Adipose tissue (tissue), 3 donors: ENCODE measurements around the gene CHD6. TPM values are rescaled to one million over a fixed set of nuclear protein-coding genes. Genes with fewer than 3 reads are reported as not detected.

Source experiments
- H3K27ac ChIP-seq: one replicate; pipeline ENCODE4 v1.5.1; 2013; ENCODE audit warnings: low read depth, low read length
- WGBS, 3 donors: extraction: QIAGEN DNeasy Blood & Tissue Kit; methylation state at CpG; one replicate each; pipeline ENCODE4 v1.1.7; 2013; 5-methylcytosine and 5-hydroxymethylcytosine counted together
- polyA plus RNA-seq, 3 donors: library from polyadenylated mRNA; stranded (reverse); fragments of 200-250 nt; gene quantifications; one replicate each; pipeline ENCODE4 v1.2.3, GENCODE V29; 2013
- donor health status: healthy with polysubstance abuse.
- donor health status: Bipolar disorder and iron deficiency.
- donor health status: healthy.

The CHD6 gene
- polyA plus RNA-seq, 3 donors, result 4.1 to 6.5 (median 5.8) TPM

- WGBS, 3 donors, result 64 to 94% (median 78%) methylated on average over 5 of the region's 5 CpGs
- H3K27ac ChIP-seq, result no peak overlapping the region
Observed at GRCh38 chr20:41627611-41628244, 9.6 kb upstream of the CHD6 start.

DNA sequence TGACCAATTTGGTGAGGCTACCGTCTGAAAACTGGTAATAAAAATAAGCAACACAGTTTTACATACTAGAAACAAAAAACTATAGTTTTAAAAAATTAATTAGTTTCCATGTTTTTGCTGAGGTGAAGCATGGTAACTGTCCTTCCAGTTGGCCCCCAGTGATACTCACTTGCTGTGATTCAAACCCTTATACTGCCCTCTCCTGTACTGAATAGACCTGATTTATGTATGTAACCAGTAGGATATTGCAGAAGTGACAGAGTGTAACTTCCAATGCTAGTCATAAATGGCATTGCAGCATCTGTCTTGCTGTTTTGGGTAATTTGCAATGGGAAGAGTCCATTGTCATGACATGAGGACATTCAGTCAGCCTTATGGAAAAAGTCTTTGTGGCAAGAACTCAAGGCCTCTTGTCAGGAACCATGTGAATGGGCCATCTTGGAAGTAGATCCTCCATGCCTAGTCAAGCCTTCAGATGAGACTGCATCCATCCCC is 8.9 kb upstream of the CHD6 start:
- no peak overlapping the region for H3K27ac ChIP-seq
- WGBS, 3 donors, result 83 to 92% (median 91%) methylated on average over 1 of the region's 1 CpG

GRCh38 chr20:41623625-41624375 is 5.6 kb upstream of the CHD6 start:
- H3K27ac ChIP-seq, result no peak overlapping the region
- 42 to 71% (median 49%) methylated on average over 2 of the region's 2 CpGs for WGBS, 3 donors

DNA sequence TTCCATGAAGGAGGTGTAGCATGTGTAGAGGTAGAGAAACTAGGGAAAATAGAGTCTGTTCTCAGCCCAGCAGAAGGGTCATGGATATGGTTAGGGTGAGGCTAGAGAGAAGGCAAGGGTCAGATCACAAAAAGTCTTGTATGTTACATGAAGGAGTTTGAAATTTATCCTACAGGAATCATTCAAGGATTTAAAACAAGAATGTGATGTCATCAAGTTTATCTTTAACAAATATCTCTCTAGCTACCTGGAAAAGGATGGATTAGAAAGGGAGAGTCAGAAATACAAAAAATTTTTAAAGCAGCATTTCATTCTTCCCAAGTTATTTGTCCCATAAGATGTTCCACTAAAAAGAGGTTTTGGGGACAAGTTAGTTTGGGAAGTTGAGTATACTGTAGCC is 4.4 kb upstream of the CHD6 start:
- H3K27ac ChIP-seq, result no peak overlapping the region

GRCh38 chr20:41621971-41622370 is 3.8 kb upstream of the CHD6 start:
- WGBS, 3 donors, result 43 to 63% (median 46%) methylated on average over 2 of the region's 2 CpGs
- H3K27ac ChIP-seq, result no peak overlapping the region

GRCh38 chr20:41621421-41621820 is 3.2 kb upstream of the CHD6 start:
- WGBS, 3 donors, result 89 to 90% (median 89%) methylated on average over 1 of the region's 1 CpG
- H3K27ac ChIP-seq, result no peak overlapping the region

- no peak overlapping the region for H3K27ac ChIP-seq
- 57 to 78% (median 67%) methylated on average over 5 of the region's 5 CpGs for WGBS, 3 donors
Observed at GRCh38 chr20:41619360-41620100, 1.4 kb upstream of the CHD6 start.

DNA sequence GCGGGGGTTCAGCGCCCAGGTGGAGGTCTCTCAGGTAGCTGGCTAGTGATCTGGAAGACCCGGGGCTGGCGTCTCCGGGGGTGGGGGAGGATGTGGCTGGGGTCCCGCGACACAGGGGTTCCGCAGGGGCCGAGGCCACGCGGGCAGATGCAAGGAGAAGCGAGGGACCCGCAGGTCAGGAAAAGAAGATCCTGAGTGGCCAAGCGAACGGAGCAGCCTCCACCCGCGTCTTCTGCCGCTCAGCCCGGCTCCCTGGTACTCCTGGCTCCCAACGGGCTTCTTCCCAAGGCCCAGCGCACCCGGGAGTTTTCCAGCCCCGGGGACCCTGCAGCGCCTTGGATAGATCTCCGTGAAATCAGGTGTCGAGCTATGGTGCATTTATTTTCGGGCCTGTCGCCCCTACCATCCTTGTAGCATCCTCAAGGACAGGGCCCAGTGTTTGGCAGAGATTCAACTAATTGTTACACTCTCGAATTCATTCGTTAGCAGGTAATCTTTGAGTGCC is 682 bp upstream of the CHD6 start:
- 6 to 8% (median 7%) methylated on average over 28 to 30 of the region's 30 CpGs for WGBS, 3 donors
- H3K27ac ChIP-seq, result no peak overlapping the region

DNA sequence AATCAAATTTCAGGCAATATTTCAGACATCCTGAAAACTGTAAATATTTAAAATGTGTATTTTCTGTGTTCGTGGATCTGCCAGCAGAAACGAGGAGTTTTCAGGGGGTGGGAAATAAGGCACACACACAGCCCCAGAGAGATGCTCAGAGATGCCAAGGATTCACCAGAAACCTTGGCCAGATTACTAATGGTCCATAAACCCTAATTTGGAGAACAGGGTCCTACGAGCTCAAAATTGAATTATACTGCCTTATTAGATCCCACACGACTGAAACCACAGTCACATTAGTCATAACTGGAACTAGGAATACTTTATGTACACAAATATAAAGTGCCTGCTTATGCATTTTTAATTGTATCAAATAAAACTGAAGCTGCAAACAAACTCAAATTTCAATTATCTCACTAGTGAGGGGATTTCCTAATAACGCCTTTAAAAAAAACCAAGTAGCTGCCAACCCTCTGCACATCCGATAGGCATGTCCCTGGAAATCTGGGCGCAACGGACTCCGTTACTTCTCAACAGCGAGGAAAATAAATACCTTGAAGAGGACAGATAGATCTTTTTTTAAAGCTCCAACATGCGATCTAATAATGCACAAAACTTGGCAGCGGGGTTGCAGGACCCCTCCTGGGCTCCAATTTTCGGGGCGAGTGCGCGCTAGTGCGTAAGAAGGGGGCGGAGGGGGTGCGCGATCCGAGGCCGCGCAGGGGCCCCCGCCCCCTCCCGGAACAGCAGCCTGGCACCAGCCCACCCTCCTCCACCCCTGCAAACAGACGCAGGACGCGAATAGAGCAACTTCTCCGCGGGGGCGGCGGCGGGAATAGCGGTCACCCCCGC is 897 bp downstream of the CHD6 start:
- 3 to 4% (median 4%) methylated on average over 25 to 35 of the region's 35 CpGs for WGBS, 3 donors
- H3K27ac ChIP-seq, result no peak overlapping the region

- 45 to 51% (median 49%) methylated on average over 4 of the region's 4 CpGs for WGBS, 3 donors
- H3K27ac ChIP-seq, result no peak overlapping the region
Observed at GRCh38 chr20:41616228-41616627, 1.9 kb downstream of the CHD6 start.

DNA sequence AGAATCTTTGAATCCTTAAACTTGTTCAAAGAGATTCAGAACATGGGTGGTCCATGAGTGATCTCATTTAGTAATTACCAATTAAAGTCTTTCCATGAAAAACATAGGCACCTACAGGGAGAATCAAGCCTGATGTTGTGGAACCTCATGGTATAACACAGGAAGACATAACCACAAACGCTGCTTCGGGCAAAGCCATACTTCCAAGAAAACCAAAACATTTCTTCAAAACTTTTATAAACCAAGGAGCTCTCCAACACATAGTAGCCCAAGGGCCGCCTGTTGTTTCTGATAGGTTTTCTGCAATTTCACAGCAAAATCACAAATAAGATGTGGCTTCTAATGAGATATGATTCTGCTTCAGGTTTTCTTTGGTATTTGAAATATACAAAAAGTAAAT is 2.5 kb downstream of the CHD6 start:
- 43 to 74% (median 47%) methylated on average over 3 of the region's 3 CpGs for WGBS, 3 donors
- H3K27ac ChIP-seq, result no peak overlapping the region

GRCh38 chr20:41615110-41615509 is 3.1 kb downstream of the CHD6 start:
- no peak overlapping the region for H3K27ac ChIP-seq
- 29 to 67% (median 55%) methylated on average over 1 of the region's 1 CpG for whole genome bisulfite sequencing, 3 donors

- 76 to 79% (median 77%) methylated on average over 2 of the region's 2 CpGs for WGBS, 3 donors
- H3K27ac ChIP-seq, result no peak overlapping the region
Observed at GRCh38 chr20:41613321-41613720, 4.9 kb downstream of the CHD6 start.

DNA sequence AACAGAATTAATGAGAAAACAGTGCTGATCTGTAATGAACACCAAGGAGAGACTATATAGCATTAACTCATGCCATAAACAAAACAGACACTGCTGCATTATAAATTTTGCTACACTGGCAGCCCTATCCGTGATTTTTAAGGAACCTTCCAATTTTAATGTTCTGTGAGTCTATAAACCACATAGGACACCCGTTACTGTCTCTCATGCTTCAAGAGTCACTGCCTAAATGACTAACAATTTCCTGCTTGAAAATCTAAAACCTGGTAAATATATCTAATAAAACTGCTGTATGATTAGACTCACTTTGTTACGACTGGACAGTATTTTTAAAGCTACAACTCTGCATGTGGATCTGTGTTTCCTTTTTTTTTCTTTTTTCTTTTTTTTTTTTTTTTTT is 8.7 kb downstream of the CHD6 start:
- no peak overlapping the region for H3K27ac ChIP-seq
- 56 to 83% (median 56%) methylated on average over 3 of the region's 3 CpGs for WGBS, 3 donors

DNA sequence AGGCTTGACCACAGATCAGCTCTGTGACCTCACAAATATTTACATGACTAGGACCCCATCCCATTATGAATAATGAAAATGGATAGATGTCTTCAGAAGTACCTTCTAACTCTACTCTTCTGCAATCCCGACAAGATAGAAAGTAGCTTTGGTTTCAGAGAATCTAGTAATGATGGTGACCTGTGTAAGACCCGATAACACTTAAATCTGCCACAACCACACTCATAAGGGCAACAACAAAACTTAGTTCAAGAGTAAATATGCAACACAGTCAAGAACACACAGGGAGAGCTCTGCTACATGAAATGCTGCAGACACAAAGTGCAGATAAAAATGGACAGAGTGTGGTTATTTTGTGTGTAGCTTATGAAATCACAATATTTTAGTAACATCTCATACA is 9.6 kb downstream of the CHD6 start:
- H3K27ac ChIP-seq, result no peak overlapping the region
- 86 to 97% (median 97%) methylated on average over 2 of the region's 2 CpGs for WGBS, 3 donors

DNA sequence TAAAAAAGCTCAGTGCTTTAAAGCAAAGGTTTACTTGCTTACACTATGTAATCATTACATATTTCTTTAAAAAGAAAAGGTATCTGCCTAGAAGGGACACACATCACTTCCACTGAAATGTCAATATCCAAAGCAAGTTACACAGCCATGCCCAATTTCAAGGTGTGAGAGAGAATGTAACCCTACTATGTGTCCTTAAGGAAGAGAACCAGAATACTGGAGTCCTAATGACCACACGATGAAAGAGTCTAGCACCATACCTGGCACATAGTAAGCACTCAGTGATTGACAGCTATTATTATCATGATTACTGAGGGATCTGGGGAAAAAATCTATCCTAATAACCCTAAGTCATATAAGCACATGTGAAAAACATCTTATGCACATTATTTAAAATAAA is 10.4 kb downstream of the CHD6 start:
- 76 to 98% (median 95%) methylated on average over 1 of the region's 1 CpG for WGBS, 3 donors
- H3K27ac ChIP-seq, result no peak overlapping the region

DNA sequence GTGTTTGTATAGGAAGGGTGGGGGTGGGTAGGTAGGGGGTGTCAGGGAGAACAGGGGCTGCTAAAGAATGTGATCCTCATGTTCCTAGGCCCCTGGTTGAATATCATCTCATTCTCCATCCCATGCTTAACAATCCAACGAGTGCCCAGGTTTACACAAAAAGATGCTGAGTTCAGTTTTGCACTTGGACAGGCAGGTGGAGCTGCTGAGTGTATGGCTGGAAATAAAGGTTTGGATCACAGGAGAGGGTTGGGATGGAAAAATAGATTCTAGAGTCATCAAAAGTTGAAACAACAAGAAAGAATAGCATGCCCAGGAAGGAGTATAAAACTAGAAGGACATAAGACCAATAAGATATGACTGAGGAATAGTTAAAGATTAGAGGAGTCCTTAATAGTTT is 14.2 kb downstream of the CHD6 start:
- WGBS, 3 donors, result 65 to 85% (median 85%) methylated on average over 1 of the region's 1 CpG
- H3K27ac ChIP-seq, result no peak overlapping the region

DNA sequence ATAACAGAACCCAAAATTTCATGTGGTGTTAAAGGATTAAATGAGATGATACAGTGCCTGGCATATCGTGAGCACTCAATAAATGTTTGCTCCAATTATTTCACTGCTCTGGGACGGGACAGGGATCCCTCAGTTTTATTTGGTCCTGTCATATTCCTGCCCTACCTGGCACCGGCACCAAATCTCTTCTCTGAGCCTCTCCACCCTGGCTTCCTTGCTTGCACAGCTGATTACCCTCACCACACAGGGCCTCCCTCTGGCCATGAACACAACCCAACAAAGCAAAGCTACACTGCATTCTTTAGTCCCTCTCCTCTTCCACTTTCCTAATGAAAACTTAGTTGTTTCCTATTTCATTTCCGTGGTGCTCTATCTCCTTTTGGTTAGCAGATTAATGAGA is 16.4 kb downstream of the CHD6 start:
- no peak overlapping the region for H3K27ac ChIP-seq
- 71 to 96% (median 95%) methylated on average over 4 of the region's 4 CpGs for WGBS, 3 donors
